ENCODE measurements around the gene PTPDC1.

- TF ChIP-seq POLR2A (IDR thresholded peaks at IDR 0.05), result no peak
- TF ChIP-seq CTCF (IDR thresholded peaks at IDR 0.05 in 4 of 5, conservative IDR thresholded peaks at IDR 0.05 in 1 of 5), result no peak
These were observed 65.4 kb downstream of the PTPDC1 start for GRCh38 chr9:94149696-94150095.
